ENCODE measurements around the gene FOSL2.

Gene FOSL2

DNA sequence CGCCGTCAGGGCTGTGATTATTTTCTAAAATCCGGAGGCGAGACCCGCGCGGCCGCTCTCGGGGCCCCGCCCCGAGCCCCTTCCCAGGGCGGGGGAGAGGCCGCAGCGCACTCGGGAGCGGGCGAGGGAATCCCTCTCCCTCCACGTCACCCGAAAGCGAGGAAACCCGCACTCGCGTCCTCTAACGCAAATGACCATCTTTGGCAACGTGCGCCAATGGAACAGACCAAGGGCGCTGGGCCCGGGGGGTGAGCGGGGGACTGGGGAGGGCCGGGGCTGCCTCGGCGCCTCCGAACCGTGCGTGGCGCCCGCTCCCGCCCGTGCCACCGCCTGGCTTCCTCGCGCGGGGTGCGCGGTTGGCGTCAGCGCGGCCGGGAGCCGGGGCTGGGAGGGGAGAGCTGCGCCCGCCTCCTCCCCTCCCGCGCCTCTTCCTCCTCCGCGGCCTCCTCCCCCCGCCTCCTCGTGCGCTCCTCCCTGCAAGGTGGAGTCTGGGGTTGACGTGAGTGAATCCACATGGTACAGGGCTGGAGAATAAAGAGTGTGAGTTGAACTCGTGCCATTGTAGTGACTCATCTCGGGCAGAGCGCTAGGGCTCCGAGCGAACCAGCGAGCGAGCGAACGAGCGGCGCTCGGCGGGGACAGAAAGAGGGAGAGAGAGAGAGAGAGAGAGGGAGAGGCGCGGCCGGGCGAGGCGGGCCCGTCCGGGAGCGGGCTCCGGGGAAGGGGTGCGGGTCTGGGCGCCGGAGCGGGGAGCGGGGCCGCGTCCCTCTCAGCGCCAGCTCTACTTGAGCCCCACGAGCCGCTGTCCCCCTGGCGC, at the start of gene FOSL2:
Gene FOSL2 (plus strand): TSS at position 562 of the 817 bp plus-strand sequence. CDS start 863 bp downstream, outside the sequence.
- Histone ChIP-seq H3K36me3 (peaks cover 0 to 12% (median 10%) of the 10 kb centered on the region in 3 donors), H3K4me1 (peaks cover 1 to 20% (median 12%) of the 10 kb centered on the region in 4 donors), H3K27ac (peak within 1 kb of the TSS; percentile 99 to 100), H3K4me3 (peak within 1 kb of the TSS; percentile 96 to 97), H3K9me3 (no peaks in the 10 kb centered on the region), H3K27me3 (no peaks in the 10 kb centered on the region)
- TF ChIP-seq, protein P1, sequence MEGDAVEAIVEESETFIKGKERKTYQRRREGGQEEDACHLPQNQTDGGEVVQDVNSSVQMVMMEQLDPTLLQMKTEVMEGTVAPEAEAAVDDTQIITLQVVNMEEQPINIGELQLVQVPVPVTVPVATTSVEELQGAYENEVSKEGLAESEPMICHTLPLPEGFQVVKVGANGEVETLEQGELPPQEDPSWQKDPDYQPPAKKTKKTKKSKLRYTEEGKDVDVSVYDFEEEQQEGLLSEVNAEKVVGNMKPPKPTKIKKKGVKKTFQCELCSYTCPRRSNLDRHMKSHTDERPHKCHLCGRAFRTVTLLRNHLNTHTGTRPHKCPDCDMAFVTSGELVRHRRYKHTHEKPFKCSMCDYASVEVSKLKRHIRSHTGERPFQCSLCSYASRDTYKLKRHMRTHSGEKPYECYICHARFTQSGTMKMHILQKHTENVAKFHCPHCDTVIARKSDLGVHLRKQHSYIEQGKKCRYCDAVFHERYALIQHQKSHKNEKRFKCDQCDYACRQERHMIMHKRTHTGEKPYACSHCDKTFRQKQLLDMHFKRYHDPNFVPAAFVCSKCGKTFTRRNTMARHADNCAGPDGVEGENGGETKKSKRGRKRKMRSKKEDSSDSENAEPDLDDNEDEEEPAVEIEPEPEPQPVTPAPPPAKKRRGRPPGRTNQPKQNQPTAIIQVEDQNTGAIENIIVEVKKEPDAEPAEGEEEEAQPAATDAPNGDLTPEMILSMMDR (IDR thresholded peaks at IDR 0.05) = peak in 1 of 2 experiments; percentile 19
- intact Hi-C loops (cut with DNase I; ENCODE audit: low total_unique reads) = loop anchor here (2.0 to 10.0 kb wide), 3 partner anchors 50 to 688 kb away; no protein-coding TSS in a partner anchor
- DNase-seq = peak; percentile 98 to 99

DNA sequence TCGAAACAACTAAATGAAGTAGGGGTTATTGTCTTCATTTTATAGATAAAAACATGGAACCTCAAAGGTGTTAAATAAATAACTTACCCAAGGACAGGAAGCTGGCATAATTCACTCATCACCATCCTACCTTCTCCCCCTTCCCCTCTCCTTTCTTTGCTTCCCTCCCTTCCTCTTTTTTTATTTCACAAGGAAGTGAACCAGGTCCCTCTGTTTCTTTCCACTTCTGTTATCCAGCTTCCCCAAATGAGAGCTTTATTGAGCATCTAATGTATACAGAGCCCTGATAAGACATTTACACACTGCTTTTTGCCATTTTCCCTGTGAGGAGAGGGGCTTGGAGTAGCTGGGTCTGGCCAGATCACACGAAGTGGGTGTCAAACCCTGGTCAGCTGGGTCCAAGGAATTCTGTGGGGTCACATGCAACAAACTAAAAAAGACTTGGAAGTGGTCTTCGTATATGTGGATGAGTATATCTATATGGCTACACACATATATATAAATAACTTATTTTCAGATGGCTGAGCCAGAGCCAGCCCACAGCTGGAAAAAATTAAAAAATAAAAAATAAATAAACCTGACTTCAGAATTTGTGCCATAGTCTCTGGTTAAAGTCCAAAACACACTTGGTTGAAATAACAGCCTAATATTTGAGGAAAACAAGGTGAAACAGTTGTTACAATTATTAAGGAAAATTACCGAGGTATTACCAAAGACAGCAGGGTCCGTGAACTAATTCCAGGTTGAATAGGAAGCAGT, 49.3 kb upstream of the FOSL2 start:
- peaks cover 0 to 70% (median 52%) of the 10 kb centered on the region in 4 donors for H3K4me1 ChIP-seq
- intact Hi-C loops (cut with DNase I; ENCODE audit: low total_unique reads) = loop anchor here (5.0 kb wide), 1 partner anchor 49 kb away; the partner anchor contains the start of gene FOSL2
- H3K4me3 ChIP-seq = peak overlapping the region in 1 of 2 donors; percentile 25
- no peak for DNase-seq
- H3K36me3 ChIP-seq = peaks cover 0 to 4% (median 0%) of the 10 kb centered on the region in 3 donors
- H3K27me3 ChIP-seq = no peaks in the 10 kb centered on the region
- H3K27ac ChIP-seq = peak overlapping the region; percentile 83 to 84
- TF ChIP-seq, protein P1 (IDR thresholded peaks at IDR 0.05) = no peak
- H3K9me3 ChIP-seq = no peaks in the 10 kb centered on the region

DNA sequence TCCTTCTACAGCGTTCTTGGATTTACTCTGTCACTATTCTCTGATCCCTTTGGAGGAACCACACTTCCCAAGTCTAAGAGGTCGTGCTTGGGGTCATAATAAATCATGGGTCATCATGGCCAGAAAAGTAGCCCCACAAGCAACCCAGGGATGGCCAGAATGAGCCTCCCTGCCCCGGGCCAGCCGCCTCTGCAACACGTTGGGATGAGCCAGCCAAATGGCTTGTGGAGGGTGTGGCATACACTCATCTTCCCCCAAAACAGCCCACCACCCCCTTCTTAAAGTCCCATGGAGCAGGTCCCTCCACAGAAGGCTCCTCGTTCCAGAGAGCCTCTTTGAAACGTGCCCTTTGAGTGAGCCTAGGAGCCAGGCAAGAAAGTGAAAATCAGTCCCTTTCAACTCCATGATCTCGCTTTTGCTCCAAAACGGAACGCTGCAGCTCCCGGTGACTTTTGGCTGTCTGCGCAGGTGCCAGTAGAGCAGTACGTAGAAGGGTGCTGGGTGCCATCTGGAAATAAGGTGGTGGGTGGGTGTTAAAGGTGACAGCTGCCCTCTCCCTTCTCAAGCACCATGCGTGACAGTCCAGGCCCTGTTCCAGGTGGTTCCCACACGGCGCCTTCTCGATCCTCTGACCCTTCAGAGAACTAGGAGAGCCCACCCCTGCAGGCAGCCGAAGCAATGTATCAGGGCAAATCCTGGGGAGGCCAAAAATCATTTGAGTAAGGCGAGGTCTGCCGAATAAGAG, 48.5 kb upstream of the FOSL2 start:
- no peaks in the 10 kb centered on the region for H3K36me3 ChIP-seq
- TF ChIP-seq, protein P1 (IDR thresholded peaks at IDR 0.05) = no peak
- H3K4me1 ChIP-seq = peaks cover 0 to 63% (median 45%) of the 10 kb centered on the region in 4 donors
- peak overlapping the region; percentile 83 to 84 for H3K27ac ChIP-seq
- H3K9me3 ChIP-seq = no peaks in the 10 kb centered on the region
- no peak overlapping the region for H3K4me3 ChIP-seq
- no peaks in the 10 kb centered on the region for H3K27me3 ChIP-seq
- intact Hi-C loops (cut with DNase I; ENCODE audit: low total_unique reads) = loop anchor here (5.0 kb wide), 1 partner anchor 48 kb away; the partner anchor contains the start of gene FOSL2
- no peak for DNase-seq

DNA sequence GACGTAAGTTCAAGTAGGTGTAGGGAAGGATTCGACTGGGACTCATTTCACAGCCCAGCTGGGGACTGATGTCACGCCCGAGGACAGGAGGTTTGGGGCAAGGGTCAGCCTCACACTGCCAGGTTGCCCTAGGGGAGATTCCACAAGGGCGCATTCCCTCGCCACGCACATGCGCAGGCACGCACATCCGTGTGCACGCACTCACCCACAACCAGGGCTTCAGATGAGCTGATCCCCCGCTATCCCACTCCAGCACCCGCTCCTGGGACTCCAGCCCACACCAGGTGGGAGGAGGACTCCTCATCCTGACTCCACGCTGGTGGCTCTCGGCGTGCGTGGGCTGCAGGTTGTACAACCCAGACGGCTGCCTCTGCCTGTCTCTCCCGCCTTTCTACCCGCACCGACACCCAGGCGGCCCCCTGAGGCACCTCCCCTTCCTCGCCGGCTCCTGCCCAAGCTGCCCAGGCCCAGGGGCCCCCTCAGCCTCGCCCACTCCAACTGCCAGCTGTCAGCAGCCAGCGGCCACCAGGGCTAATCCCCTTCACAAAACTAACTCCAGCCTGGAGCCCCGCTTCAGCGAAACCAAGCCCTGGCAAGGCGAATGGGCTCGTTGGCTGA, 47.8 kb upstream of the FOSL2 start:
- no peak for DNase-seq
- Histone ChIP-seq H3K4me3 (no peak overlapping the region), H3K9me3 (no peaks in the 10 kb centered on the region), H3K27me3 (no peaks in the 10 kb centered on the region), H3K4me1 (peaks cover 0 to 56% (median 39%) of the 10 kb centered on the region in 4 donors), H3K27ac (peak overlapping the region; percentile 83 to 84), H3K36me3 (no peaks in the 10 kb centered on the region)
- TF ChIP-seq, protein P1 (IDR thresholded peaks at IDR 0.05) = no peak
- intact Hi-C loops (cut with DNase I; ENCODE audit: low total_unique reads) = loop anchor here (5.0 kb wide), 1 partner anchor 47 kb away; the partner anchor contains the start of gene FOSL2

Data from tibial artery (tissue), 4 donors.